Thyroid gland (tissue), 4 donors: Measurements from ENCODE around the gene GPR107. TPM values are rescaled to one million over a fixed set of nuclear protein-coding genes. Genes with fewer than 3 reads are reported as not detected.

ENCODE experiments used
- DNase-seq, 2 donors: peaks; one replicate each; pipeline ENCODE4 v3.0.0-alpha.2; 2019
- H3K27ac ChIP-seq, 3 donors: fragments of 200-600 bp; sonication (generic); 1 replicate in 2 of 3; 2 replicates in 1 of 3; pipeline ENCODE4 v1.5.1; 2016 to 2019; ENCODE audit warnings: mild to moderate bottlenecking in 1 of 3, moderate library complexity in 1 of 3
- H3K27me3 ChIP-seq: fragments of 200-600 bp; sonication (generic); one replicate; pipeline ENCODE4 v1.5.1; 2019
- H3K36me3 ChIP-seq, 2 donors: fragments of 200-600 bp; sonication (generic); one replicate each; pipeline ENCODE4 v1.5.1; 2016 to 2019
- H3K4me1 ChIP-seq, 2 donors: fragments of 200-600 bp; sonication (generic); one replicate each; pipeline ENCODE4 v1.5.1; 2017 to 2019
- H3K4me3 ChIP-seq, 3 donors: fragments of 200-600 bp; sonication (generic); replicated peaks in 1 of 3; 1 replicate in 2 of 3; 2 replicates in 1 of 3; pipeline ENCODE4 v1.5.1; 2016; ENCODE audit warnings: mild to moderate bottlenecking in 1 of 3
- H3K9me3 ChIP-seq: fragments of 200-600 bp; sonication (generic); one replicate; pipeline ENCODE4 v1.5.1; 2017
- POLR2A ChIP-seq, 2 donors: fragments of 450-650 bp; IDR thresholded peaks; one replicate each; pipeline ENCODE4 v1.6.1; 2017; ENCODE audit warnings: antibody characterized with exemption in 2 of 2, mild to moderate bottlenecking in 2 of 2, moderate library complexity in 1 of 2
- WGBS, 2 donors: methylation state at CpG; one replicate each; pipeline ENCODE4 v1.1.5; 2017; 5-methylcytosine and 5-hydroxymethylcytosine counted together
- intact Hi-C: fragments of 100-400 bp; cut with DNase I; formaldehyde crosslinking; loops from one replicate; pipeline ENCODE4 v1.15.1; 2023
- small RNA-seq: library from RNA; depleted of rRNA; stranded (forward); fragments of <200 nt; gene quantifications from one replicate; pipeline ENCODE3, GENCODE V24; 2016
- total RNA-seq, 4 donors: library from RNA; depleted of rRNA; stranded (reverse); fragments of >200 nt; gene quantifications; one replicate each; pipeline ENCODE4 v1.2.3, GENCODE V29; 2016
- TF ChIP-seq, protein P1 (sequence below), 6 experiments: fragments of 200-600 bp in 3 of 6; fragments of 450-650 bp in 3 of 6; sonication (generic) in 3 of 6; IDR thresholded peaks; one replicate each; pipeline ENCODE4 v1.5.1; 2016 to 2019; ENCODE audit warnings: antibody characterized with exemption in 6 of 6, mild to moderate bottlenecking in 2 of 6, inconsistent platforms in 1 of 6, moderate library complexity in 1 of 6

GPR107 gene
- total RNA-seq, 4 donors from 2014 or later, result 43.5 to 65.6 (median 58.7) TPM

- DNase-seq, result no peak
- peak overlapping the region; percentile 77 to 85 (median 83) for H3K27ac ChIP-seq
- no peaks in the 10 kb centered on the region for H3K9me3 ChIP-seq
- peak overlapping the region in 1 of 3 donors; percentile 10 for H3K4me3 ChIP-seq
- intact Hi-C loops, result no loop called here
- H3K27me3 ChIP-seq, result no peaks in the 10 kb centered on the region
- no peak for TF ChIP-seq POLR2A (IDR thresholded peaks at IDR 0.05)
- TF ChIP-seq, protein P1, sequence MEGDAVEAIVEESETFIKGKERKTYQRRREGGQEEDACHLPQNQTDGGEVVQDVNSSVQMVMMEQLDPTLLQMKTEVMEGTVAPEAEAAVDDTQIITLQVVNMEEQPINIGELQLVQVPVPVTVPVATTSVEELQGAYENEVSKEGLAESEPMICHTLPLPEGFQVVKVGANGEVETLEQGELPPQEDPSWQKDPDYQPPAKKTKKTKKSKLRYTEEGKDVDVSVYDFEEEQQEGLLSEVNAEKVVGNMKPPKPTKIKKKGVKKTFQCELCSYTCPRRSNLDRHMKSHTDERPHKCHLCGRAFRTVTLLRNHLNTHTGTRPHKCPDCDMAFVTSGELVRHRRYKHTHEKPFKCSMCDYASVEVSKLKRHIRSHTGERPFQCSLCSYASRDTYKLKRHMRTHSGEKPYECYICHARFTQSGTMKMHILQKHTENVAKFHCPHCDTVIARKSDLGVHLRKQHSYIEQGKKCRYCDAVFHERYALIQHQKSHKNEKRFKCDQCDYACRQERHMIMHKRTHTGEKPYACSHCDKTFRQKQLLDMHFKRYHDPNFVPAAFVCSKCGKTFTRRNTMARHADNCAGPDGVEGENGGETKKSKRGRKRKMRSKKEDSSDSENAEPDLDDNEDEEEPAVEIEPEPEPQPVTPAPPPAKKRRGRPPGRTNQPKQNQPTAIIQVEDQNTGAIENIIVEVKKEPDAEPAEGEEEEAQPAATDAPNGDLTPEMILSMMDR (IDR thresholded peaks at IDR 0.05), result no peak
- peaks cover 68 to 81% of the 10 kb centered on the region in 2 donors for H3K4me1 ChIP-seq
- H3K36me3 ChIP-seq, result no peaks in the 10 kb centered on the region
- WGBS, 2 donors, result 56 to 59% methylated on average over 8 to 9 of the region's 9 CpGs
These were observed 133.8 kb downstream of the GPR107 start for GRCh38 chr9:130187523-130187846.

- 89 to 93% methylated on average over 5 to 7 of the region's 7 CpGs for WGBS, 2 donors
- intact Hi-C loops, result no loop called here
- Histone ChIP-seq H3K9me3 (no peaks in the 10 kb centered on the region), H3K4me1 (peaks cover 70 to 82% of the 10 kb centered on the region in 2 donors), H3K4me3 (no peak overlapping the region), H3K27me3 (no peaks in the 10 kb centered on the region), H3K36me3 (no peaks in the 10 kb centered on the region), H3K27ac (peak overlapping the region; percentile 51 to 98 (median 52))
- no peak for DNase-seq
- no peak for TF ChIP-seq POLR2A (IDR thresholded peaks at IDR 0.05)
- TF ChIP-seq, protein P1 (IDR thresholded peaks at IDR 0.05), result no peak
These were observed 135.3 kb downstream of the GPR107 start for GRCh38 chr9:130188860-130189481.

Small RNA genes lying within 50 kb of the gene (small RNA-seq; reads per million reads assigned to genes)
- gene RF00019, result not detected

Other genes with a start within 250 kb of the GPR107 start
- 10 to 100 TPM; 30.0 to 61.2 (median 42.8) TPM for gene TOR1A, start 229.8 kb upstream of the GPR107 start, total RNA-seq
- gene C9orf78, start 218.6 kb upstream of the GPR107 start, total RNA-seq, result 10 to 100 TPM; 59.4 to 89.2 (median 81.4) TPM
- gene USP20, start 218.4 kb upstream of the GPR107 start, total RNA-seq, result 10 to 100 TPM; 23.9 to 61.8 (median 52.0) TPM
- gene FNBP1, start 10.7 kb upstream of the GPR107 start, total RNA-seq, result 10 to 100 TPM; 55.8 to 78.5 (median 76.0) TPM
- 10 to 100 TPM; 31.0 to 85.4 (median 61.2) TPM for gene NCS1, start 118.5 kb downstream of the GPR107 start, total RNA-seq
- 1 to 10 TPM; 1.7 to 5.5 (median 3.5) TPM for gene HMCN2, start 211.9 kb downstream of the GPR107 start, total RNA-seq